ENCODE results near the gene WDR31.

DNA sequence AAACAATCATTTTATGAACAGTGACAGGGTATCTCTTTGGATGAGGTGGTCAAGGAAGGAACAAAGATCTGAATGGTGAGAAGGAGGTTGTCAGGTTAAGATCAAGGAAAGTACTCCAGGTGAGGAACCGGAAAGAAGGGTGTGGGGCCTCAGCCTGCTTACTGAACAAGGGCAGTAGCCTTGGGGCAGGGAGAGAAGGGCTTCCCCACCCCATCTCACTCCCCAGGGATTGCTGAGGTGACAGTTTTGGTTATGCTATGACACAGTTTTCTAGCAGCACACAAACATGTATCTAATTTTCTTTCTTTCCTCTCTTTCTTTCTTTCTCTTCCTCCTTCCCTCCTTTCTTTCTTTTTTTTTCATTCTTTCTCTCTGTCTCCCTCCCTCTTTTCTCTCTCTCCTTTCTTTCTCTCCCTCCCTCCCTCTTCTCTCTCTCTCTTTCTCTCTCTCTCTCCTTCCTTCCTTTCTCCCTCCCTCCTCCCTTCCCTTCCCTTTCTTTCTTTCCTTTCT lies 40.8 kb upstream of the WDR31 start:
- TF ChIP-seq, protein P1, sequence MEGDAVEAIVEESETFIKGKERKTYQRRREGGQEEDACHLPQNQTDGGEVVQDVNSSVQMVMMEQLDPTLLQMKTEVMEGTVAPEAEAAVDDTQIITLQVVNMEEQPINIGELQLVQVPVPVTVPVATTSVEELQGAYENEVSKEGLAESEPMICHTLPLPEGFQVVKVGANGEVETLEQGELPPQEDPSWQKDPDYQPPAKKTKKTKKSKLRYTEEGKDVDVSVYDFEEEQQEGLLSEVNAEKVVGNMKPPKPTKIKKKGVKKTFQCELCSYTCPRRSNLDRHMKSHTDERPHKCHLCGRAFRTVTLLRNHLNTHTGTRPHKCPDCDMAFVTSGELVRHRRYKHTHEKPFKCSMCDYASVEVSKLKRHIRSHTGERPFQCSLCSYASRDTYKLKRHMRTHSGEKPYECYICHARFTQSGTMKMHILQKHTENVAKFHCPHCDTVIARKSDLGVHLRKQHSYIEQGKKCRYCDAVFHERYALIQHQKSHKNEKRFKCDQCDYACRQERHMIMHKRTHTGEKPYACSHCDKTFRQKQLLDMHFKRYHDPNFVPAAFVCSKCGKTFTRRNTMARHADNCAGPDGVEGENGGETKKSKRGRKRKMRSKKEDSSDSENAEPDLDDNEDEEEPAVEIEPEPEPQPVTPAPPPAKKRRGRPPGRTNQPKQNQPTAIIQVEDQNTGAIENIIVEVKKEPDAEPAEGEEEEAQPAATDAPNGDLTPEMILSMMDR (IDR thresholded peaks at IDR 0.05): no peak
- TF ChIP-seq ZFX (IDR thresholded peaks at IDR 0.05; ENCODE audit: borderline replicate concordance): no peak

All from 22Rv1 (cell line).